KG1 (cell line): Measurements from ENCODE around the gene GOLGA6D.
"Not testable (repeated sequence)": the region's sequence is repeated elsewhere in the genome, so short reads cannot be mapped to it uniquely, and the experiment has no call there.

Experiments
- DNase-seq: peaks from one replicate; lab custom pipeline; 2025; lab: John Stamatoyannopoulos, UW

Gene GOLGA6D, protein sequence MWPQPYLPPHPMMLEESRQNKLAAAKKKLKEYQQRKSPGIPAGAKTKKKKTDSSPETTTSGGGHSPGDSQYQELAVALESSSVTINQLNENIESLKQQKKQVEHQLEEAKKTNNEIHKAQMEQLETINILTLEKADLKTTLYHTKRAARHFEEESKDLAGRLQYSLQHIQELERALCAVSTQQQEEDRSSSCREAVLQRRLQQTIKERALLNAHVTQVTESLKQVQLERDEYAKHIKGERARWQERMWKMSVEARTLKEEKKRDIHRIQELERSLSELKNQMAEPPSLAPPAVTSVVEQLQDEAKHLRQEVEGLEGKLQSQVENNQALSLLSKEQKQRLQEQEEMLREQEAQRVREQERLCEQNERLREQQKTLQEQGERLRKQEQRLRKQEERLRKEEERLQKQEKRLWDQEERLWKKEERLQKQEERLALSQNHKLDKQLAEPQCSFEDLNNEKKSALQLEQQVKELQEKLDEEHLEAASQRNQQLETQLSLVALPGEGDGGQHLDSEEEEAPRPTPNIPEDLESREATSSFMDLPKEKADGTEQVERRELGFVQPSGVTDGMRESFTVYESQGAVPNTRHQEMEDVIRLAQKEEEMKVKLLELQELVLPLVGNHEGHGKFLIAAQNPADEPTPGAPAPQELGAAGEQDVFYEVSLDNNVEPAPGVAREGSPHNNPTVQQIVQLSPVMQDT

DNA sequence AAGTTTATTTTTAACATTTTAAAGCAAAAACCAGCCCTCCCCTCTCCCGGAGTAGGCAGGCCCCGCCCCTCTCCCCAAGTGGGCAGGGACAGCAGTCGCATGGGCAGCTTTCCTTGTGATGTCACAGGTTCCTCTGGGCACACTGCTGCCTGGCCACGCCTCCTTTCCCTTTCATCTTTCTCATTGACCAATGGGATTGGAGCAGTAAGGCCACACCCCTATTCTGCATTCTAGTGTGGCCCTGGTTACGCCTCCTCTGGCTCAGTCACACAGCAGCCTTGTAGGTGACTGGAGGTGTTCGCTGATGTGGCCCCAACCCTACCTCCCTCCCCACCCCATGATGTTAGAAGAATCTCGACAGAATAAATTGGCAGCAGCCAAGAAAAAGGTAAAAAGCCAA lies at the start of gene GOLGA6D:
Gene GOLGA6D (plus strand): TSS at position 264 of the 400 bp plus-strand sequence. CDS start 41 bp downstream, at position 305.
- DNase-seq: not testable (repeated sequence)

DNA sequence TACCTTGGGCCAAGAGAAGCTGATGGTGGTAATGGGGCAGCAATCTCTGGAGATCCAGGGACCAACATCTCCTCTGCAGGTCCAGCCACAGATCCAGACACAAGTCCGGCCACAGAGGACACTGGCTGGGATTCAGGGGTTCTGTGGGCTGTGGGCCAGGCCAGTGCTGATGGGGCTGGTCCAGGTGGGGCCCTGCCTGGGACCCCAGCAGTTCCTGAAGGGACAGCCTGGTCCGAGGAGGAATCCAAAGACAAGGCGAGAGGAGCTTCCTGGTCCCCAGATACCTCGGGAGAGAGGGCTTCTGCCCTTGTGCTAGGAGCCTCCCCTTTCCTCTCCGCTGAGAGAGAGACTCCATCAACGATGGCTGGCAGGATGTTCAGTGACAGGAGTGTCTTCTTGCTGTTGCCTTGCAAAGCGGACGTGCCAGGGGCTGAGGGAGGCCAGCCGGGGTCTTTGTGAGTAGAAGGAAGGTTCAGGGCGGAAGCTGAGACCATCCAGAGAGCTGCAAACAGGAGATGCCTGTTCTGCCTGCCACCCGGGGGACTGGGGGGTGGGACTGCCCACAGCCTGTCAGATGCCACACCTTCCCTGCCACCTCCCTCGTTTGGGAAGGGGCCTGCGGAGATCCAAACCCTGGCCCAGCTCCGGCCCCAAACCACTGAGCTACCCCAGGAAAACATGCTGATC lies 49.0 kb upstream of the GOLGA6D start:
- DNase-seq: no peak

DNA sequence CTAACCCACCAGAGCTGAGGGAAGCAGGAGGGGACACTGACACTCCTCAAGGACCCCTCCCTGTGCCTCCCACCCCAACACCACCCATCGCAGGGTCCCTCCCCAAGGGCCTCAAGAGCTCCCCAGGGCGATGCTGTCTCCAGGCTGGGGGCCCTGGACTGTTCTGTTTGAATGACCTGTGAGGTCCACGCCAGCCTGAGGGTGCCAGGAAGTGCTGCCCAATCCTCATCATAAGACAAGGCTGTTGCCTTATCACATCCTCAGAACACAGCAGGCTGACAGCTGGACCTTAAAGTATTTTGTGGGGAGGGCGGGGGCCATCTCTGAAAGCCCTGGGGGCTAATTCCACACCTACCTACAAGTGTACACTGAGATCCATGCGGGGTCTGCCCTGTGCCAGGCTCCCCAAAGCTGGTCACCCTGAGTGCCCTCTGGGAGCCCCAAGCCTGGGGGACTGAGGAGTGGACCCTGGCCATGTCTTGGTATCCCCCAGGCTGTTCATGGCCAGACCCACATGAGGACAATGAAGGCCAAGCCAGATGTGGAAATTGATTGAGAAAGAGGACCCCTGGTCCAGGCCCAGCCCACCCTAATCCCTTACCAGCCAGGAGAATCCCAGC lies 48.3 kb upstream of the GOLGA6D start:
- DNase-seq: no peak

DNA sequence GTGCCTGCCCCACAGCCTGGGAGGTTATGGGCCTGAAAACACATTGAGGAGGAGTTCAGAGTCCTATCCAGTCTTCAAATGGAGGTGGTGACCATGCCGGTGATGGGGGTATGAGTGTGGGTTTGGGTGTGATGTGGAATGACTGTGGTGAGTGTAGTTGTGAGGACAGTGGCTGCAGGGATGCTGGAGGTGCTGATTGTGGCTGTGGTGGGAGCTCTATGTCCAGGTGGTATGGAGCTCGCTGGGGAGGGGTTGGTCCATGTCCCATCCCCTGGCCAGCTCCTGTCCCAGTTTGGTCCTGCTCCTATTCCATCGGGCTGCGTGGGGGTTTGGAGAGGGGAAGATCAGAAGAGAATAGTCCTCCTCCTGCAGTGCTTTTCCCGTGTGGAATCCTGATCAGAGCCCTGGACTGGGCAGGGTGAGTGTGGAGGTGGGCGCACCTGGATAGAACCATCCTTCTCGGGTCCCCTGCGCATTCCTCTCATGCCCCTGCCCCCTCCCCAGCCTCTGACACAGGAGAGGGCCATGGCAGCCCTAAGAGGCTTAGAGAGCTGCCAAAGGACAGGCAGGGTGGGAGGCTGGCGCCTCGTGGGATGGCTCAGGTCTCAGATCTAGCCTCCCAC lies 47.5 kb upstream of the GOLGA6D start:
- no peak for DNase-seq

DNA sequence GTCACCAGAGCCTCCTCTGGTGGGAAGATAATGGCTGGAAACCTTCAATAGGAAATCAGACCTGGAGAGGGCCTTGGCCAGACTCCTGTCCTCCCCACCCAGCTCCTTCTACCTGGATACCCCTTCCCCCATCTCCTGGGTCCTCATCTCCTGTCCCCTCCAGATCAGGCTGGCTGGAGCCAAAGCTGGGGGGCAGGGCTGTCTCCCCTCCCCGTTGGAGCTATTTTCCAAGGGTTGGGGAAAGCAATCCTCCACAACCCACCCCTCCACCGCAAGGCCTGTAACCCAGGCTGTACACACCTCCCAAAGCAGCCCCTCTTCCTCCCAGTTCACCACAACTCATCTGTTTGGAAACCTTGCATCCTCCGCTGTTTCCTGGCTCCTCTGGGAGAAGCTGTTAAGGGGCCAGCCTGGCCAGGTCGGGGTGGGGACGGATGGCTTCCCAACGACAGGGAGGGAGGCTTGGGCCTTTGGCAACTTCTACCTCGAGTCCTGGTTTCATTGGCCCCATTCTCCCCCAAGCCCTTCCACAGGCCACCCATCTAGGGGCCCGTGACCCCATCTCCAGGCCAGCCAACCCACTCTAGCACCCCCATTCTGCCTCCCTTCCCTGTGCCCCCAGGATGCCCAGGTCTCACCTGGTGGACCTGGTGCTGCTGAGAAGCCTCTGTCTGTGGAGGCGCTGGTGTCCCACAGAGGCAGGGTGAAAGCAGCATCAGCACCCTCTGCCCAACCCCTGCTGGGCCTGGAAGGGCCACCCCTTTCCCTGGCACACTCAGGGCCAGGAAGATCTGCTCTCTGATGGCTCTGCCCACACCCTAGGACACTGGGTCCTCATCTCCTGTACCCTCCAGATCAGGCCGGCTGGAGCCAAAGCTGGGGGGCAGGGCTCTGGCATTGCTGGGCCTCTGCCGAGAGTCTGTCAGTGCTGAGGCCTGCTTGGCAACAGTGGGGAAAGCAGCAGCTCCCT lies 46.6 kb upstream of the GOLGA6D start:
- DNase-seq: no peak

DNA sequence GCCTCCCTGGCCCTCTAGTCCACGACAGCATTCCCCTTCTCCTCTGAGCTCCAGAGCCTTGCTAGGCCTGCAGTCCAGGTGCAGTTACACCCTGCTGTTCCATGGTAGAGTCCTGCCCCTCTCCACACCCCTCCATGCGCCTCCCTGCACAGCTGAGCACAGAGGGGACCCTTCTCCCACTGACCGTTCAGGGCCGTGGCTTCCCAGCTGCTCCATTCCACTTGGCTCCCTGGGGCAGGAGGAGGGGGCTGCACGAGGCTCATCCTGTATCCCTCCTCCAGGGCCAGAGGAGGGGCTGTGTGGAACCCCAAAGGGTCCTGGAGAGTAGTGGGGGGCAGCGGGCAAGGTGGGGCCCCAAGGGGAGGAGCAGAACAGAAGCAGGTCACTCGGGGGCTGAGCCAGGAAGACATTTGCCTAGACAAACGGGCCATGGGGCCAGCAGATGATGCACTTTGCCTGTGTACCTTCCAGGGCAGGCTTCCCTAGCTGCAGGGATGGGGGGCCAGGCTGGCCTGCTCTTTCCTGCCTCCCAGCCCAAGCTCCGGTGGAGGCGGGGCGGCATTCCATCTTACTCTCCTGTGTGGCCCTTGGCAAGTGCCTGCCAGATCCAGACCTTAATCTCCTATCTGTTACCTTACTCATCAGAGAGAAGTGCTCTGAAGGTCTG lies 45.2 kb upstream of the GOLGA6D start:
- no peak for DNase-seq

DNA sequence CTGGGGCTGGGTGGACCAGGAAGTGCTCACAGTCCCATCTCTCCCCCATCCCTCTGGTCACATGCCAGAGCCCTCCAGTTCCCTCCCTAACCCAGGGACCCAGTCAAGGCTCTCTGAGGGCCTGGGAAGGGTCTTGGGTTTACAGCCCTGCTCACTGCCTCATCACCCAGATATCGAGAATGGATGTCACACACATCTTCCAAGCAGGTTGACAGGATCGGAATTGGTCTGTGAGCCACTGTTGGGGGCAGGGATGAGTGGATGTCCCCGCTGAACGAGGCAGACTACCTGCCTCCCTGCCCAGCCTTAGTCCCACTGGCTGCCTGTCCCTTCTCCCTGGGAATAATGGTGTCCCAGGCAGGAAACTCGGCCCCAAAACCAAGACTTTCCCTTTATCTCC lies 44.5 kb upstream of the GOLGA6D start:
- DNase-seq: no peak

DNA sequence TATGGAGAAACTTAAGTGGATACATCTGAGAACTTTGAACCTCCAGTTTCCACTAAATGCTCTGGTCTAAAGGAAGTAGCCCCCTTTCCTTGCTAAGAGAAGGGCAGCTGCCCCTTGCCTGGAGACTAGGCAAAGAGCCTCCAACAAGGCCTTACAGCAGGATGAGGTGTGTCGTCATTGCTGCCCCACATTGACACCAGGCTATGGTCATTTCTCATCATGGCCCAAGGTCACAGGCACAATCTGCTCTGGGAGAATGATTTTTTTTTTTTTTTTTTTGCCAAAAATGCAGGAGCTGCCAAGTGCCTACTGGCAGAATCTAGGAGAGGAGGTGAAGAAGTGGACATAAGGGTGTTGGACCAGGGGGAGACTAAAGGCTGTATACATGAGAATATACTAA lies 36.9 kb upstream of the GOLGA6D start:
- DNase-seq: not testable (repeated sequence)

DNA sequence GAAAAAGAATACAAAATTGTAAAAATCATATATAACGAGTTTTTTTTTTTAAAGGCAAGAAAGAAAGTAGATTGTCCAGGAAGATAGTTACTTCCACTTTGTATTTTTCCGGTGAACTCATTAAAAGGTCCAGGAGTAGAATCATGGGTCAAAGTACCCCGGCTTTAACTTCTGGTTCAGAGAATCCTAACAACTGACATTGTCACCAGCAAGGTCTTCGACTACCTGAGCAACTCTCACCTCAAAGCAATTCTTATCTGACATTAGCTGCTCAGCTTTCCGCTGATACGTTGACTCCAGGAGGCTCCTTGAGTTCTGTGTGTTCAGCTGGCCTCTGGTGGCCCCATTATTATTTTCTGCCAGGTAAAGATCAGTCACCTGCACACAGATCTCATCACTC lies 33.6 kb upstream of the GOLGA6D start:
- DNase-seq: not testable (repeated sequence)

DNA sequence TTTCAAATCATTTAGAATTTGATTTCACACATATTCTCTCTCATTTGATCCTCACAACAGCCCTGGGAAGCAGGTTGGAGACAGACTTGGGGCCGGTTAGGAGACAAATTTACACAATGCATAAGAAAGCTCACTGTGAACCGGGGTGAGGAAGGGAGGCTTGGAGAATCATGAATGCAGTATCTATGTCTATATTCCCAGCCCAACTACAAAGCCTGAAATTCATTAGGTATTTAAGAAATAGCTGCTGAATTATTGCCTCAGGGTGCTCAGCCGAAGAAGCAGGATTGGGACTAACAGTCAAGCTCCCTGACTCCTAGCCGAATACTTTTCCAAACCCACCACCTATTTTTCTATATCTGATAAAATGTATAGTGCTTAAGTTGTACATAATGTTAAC lies 32.9 kb upstream of the GOLGA6D start:
- DNase-seq: no peak

DNA sequence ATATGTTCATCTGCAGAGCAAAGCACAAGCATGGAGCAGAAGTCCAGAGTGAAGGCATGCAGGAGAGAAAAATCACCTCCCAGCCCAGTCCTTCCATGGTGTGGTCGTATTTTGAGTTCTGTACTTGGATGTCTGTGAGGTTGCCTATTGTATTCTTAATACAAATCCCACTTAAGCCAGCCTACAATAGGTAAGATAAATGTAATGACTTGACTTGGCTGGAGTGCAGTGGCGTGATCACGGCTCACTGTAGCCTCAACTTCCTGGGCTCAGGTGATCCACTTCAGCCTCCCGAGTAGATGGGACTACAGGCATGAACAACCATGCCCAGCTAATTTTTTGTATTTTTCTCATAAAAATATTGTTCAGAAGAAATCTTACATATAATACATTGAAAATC lies 31.3 kb upstream of the GOLGA6D start:
- not testable (repeated sequence) for DNase-seq

DNA sequence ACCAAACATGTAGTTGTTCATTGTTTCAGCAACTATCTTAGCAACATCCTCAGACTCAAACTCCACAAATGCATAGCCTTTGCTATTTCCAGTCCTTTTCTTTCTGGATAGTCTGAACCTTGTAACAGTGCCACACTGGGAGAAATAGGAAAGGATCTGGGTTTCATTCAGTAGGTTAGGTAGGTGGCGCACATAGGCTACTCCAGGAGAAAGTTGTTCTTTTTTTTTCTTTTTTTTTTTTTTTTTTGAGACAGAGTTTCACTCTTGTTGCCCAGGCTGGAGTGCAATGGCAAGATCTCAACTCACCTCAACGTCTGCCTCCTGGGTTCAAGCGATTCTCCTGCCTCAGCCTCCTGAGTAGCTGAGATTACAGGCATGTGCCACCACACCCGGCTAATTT lies 30.4 kb upstream of the GOLGA6D start:
- DNase-seq: not testable (repeated sequence)

DNA sequence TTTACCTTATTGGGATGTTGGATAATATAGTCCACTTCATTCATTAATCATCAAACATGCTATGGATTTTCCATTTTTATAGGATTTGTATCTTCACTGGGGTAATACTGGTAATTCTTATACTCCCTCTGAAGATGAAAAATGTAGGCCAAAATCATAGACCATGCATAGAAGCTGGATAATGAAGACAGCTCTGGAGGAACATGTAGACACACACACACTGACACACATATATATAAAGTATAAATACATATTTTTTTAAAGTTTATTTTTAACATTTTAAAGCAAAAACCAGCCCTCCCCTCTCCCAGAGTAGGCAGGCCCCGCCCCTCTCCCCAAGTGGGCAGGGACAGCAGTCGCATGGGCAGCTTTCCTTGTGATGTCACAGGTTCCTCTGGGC lies 24.6 kb upstream of the GOLGA6D start, which contains the start of gene GOLGA6C:
Gene GOLGA6C (plus strand): TSS at position 301 of the 400 bp plus-strand sequence. CDS start 265 bp downstream, outside the sequence.
- DNase-seq: not testable (repeated sequence)

DNA sequence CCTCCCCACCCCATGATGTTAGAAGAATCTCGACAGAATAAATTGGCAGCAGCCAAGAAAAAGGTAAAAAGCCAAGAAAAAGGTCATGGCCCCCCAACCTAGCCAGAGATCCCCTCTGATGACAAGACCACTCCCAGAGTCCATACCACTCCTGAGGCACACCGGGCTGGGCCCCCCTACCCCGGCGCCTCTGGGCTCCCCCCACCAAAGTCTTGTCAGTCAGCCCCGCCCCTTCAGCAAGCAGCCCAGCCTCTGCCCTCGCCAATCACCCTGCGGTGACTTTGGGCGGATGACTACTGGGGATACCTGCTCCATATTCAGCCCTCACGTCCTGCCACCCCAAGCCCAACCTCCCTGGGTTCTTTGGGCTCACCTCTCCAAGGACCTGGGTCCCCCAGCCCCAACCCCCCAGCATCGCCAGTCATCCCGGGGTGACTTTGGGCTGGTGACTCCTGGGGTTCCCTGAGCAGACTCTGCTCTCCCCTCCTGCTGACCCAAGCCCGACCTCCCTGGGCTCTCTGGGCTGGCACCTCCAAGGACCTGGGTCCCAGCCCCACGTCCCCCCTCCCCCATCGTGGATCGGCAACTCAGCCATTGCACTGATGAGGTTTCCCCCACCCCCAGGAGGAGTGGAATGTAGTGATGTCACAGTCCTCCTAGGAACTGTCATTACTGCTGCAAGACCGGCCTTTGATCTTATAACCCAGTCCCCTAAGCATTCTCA lies 23.9 kb upstream of the GOLGA6D start:
- not testable (repeated sequence) for DNase-seq

DNA sequence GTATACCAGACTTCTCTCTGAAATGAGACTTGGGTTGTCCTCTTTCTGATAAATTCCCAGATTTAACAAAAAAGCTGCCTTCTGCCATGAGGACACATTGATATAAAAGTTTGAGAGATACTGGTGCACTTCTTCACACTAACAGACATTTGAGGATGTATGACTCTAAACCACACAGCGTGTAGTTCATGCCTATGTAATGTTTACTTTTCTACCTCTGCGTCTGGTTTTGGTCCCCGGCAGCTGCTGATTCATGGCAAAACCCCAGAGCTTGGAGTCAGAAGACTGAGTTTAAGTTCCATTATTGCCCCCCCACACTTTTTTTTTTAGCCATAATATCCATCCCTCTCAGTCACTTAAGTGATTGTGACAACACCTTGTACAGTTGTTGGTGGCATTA lies 22.8 kb upstream of the GOLGA6D start:
- not testable (repeated sequence) for DNase-seq

DNA sequence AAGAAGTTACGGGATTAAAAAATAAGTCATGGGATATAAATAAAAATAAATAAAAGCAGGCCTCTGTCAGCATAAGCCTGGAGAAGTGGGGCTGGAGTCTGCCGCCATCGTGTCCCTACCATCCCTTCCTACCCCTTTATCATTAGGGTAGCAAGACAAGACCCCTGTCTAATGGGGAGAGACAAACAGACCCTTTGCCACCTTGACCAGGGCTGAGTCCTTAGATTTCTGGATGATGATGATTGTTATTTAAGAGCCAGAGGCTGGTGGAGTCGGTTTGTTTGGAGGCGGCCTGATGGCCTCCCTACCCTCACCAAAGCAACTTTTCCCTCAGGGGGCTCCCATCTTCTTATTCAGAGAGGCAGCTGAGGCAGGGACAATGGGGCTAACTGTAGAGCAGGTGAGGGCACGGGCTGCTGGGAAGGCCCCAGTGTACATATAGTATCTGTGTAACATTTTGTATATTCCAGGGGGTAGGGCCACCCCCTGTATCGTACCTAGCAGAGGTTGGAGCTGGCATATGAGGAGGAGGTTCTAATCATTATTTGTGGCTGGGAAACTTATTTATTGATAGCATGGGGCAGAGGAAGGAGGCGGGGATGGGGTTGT lies 8.8 kb upstream of the GOLGA6D start:
- not testable (repeated sequence) for DNase-seq

DNA sequence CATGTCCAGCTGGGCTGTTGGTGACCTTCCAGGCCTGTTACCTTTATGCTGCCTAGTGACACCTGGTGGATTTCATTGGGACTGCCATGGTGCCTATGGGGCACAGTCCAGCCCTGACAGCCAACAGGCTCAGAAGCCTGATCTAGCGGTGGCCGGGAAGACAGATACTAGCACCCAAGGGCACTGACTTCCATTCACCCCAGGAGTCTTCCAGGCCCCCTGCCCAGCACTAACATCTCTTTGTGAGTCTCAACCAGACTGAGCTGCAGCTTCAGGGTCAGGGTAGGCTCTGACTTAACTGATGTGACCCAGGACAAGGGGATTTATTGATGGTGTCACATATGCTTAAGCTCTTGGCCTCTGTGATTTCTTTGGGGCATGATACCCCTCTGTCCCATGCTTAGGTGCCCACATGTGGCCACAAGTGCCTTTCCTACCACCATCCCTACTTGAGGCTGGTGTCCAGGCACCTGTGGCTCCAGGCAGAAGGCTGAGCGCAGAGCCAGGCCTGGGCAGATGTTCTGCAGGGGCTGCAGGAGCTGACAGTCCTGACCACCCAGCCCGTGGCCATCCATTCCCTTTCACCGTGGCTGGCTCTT lies 8.0 kb upstream of the GOLGA6D start:
- not testable (repeated sequence) for DNase-seq

DNA sequence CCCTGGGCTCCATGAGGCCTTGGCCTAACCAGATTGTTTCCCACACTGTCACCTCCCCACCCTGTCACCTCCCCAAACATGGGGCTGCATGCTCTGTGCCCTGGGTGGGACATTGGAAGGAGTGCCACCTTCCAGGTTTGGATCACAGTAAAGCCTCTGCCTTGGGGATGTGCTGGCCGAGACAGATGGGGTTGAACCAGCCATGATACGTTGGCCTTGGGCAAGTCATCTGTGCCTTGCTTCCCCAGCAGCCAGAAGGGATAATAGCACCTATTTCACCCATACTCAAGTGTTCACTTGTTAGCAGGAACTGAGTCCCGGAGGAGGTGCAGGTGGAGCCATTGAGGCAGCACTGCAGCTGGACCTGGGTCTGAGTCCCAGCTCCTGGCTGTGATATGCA lies 7.0 kb upstream of the GOLGA6D start:
- DNase-seq: not testable (repeated sequence)
